Stimulated activated CD8-positive, alpha-beta memory T cell treated with anti-CD3 and anti-CD28 coated beads, Interleukin-12 subunit alpha, Interleukin-12 subunit beta, amount 100 ng/mL, for 4 hours (primary cell): ENCODE measurements around the gene AP2B1.
"Not testable (repeated sequence)": the region's sequence is repeated elsewhere in the genome, so short reads cannot be mapped to it uniquely, and the experiment has no call there.

Experiments
- DNase-seq: peaks from one replicate; pipeline ENCODE4 v3.0.0-alpha.2; 2020; ENCODE audit warnings: low read depth

The AP2B1 gene

DNA sequence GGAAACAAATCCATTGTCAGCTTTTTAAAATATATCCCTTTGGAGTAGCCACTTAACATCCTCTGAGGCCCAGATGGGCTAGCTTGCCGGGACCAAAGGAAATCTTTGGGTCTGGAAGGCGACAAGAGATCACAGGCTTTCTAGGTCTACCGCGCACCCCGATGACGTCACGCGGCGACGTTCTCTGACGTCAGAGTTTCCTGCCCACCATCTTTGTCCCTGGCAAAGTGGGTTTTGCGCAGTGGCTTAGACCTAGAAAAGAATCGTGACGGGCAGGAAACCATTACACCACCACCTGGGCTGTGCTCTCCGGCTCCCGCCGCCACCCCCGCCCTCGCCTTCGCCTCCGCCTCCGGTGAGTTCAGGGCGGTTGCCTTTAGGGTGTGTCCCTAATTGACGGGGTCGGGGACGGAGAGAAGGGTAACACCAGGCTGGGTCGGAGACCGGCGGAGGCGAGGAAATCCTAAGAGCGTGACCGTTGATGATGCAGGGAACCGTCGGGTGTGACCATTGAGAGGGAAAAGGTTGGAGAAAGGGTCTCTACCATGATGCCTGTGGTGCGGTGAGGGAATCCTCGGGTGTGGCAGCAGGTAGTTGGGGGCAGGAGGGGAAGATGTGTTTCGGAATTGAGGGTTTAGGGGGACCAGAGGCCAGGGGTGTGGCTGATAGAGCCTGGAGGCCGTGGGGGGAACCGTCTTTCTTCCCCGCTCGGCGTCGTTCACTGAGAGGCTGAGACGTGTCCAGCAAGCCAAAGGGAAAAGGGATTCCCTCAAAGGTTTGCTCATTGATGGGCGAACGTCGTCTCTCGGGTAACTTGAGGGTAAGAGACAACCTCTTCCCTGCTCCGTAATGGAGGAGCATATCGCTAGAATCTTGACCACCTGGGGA lies at the start of gene AP2B1:
Gene AP2B1, plus strand, starts transcription at position 249 of the 888 bp plus-strand sequence. CDS start 6,709 bp downstream, outside the sequence.
- DNase-seq, result peak; percentile 95

DNA sequence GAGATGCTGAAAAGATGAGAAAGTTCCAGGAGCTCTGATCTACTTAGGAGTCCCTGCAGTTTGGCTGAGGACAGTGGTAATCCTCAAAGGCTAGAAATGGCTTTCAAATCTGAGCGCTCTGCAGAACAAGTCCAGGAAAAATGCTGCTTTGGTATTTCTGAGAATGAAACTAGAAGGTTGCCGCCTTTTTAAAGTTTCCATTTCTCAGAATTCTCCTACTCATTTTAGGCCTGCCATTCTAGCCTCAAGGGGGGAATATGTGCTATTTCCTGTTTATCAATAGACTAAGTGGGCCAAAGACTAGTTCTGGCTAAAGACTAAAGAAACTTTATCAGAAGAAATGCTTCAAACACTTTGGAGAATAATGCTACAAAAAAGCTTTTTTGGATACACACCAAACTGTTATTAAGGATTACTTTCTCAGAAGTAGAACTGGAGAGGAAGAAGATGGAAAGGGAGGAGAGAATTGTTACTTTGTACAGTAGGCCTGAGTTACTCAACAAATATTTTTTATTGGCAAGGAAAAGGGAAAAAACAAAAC lies 49.5 kb upstream of the AP2B1 start, which contains the start of gene SLFN12L:
Gene SLFN12L, minus strand, starts transcription at position 78 of the 541 bp plus-strand sequence. CDS start 15,314 bp downstream, outside the sequence.
- no peak for DNase-seq

DNA sequence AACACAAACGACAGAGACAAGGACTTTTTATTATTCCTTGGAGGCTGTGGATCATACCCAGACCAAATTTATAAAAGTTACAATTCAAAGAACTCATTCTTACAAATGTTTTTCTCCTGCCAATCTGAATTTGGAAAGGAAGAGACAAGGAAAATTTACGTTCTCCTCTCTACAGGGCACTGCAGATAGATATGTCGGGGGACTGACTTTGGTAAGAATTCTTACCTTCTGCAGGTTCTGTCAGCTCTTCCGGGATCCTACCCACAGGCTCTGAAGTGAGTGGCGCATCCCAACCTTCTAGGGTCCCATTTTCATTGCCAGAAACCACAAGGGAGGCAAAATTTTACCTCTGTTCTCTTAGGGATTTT lies 47.5 kb upstream of the AP2B1 start:
- DNase-seq, result no peak

DNA sequence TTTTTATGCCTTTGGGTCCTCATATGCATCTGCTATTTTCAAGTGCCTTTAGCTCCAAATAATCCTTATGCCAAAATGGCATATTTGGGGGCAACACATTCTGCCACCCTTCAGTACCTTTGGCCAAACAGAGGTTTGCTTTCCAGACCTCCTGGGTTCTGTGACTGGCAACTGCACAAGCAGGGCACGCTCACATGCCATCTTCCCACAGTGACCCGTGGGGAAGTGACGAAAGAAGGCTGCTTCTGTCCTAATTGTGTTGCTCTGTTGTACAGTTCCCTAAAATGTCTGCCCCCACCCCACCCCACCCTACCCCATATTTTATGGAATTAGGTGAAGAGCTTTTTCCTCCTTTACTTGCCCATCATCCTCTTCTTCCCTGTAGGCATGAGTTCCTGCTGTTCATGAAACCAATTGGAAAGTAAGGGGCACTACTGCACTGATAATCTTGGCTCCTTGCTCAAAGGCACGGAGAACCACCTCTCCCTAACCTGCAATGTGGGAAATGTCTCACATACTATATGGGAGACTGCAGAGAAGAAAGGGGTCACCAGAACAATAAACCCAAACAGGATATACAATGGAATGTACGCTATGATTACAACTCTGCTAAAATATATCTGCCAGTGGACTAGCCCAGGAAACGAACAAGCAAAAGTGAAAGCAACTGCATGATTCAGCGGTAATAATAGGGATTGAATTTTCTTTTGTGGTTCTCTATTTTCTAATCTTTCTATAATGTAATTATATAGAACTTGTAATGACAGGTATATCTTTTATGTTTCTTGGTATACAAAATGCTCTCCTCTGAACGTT lies 46.3 kb upstream of the AP2B1 start:
- no peak for DNase-seq

DNA sequence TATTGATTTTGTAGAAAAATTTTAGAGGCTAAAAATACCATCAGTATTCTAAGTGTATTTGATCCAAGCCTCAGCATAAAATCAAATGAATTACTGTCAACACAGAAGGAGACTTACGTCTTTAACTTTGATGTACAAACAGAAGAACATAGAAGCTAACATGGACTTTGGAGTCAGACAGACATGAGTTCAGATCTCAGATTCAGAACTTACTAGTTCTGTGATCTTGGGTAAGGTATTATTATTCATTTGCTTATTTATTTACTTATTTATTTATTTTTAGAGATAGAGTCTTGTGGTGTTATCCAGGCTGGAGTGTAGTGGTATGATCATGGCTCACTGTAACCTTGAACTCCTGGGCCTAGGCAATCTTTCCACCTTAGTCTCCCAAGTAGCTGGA lies 45.7 kb upstream of the AP2B1 start:
- DNase-seq, result no peak

DNA sequence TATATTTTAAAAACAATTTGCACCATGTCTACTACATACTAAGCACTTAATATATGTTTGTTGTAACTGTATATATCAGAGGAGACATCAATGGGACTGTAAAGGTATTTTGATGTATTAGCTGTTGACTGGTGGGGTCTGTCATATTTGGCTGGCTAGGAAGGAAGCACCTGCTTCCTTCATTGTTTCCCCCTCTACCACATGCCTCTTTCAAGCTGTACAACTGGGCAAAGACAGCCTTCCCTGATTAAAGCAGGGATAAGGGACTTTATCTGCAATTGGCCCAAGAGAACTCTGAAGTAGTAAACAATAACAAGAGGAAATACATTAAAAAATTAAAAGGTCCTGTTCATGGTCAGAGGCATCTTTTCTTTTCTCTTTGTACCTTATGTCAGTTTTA lies 44.1 kb upstream of the AP2B1 start:
- no peak for DNase-seq

DNA sequence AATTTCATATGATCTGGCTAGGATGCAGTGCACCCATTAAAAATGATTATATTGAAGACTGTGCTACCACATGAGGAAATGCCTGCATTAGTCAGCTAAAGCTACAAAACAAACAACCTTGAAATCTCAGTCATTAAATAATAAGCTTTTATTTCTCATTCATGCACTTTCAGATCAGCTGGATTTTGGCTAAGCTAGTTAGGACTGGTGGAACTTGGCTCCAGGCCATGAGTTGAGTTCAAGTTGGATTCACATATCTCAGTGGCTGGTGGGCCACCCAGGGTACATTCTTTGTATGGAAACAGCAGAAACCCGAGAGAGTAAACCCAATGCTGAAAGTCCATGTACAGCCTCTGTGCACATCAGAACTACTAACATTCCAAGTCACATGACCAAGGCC lies 43.3 kb upstream of the AP2B1 start:
- no peak for DNase-seq

DNA sequence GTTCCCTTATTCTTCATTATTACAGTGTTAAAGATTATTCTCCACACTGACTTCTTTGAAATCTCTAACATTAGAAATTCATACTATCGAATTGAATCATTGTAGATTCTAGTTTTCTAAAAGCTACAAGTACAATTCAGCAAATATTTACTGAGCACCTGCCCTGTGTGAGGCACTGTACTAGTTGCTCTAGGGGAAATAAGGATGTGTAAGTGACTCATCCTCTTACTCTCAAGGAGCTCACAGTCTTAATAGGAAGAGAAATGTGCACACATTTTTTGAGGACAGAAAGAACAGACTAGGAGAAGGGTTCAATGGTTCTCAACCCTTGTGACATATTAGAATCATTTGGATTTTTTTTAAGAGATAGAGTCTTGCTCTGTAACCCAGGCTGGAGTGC lies 42.0 kb upstream of the AP2B1 start:
- DNase-seq, result no peak

DNA sequence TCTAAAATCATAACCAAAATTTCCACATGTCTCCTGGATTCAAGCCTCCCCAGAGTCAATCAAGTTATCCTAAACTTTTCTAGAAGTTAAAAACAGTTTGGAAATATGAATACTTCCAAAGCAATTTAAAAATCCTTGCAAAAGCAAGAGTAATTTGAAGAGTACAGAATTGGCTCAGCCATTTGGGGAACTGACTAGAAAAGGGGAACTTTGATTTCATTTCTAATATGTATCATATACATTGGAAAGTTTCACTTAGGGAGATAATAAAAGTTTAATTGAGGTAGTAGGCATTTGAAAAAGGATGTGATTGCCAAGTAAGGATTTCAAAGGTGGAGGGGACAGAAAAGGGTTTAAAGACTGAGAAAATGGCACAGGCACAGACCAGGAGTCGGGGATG lies 40.6 kb upstream of the AP2B1 start:
- DNase-seq, result no peak

DNA sequence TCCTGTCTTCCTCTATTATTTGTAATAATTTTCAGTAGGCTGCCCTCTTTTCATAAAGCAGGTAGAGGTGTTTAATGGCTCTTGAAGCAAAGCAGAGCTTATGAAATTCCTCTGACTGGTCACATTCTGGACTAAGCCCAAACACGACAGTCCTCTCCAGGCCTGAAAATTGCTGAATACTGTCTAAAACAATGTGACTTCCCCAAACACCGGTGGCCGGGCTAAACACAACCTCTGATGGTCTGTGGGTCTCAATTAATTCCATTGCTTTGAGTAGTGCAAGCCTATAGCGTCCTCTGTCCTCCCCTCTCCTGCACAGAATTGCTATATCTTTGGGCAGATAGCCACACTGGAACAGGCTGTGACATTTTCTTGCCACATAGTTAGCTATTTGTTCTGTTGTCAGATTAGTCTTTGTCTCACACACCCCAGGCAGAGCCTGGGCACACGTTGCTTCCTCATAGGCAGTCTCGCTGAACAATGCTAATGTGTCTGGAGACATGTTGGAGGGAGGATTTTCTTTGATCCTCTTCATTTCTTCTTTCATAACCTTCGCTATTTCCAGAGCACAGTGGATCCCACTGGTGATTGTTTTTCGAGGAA lies 38.8 kb upstream of the AP2B1 start:
- DNase-seq, result no peak

DNA sequence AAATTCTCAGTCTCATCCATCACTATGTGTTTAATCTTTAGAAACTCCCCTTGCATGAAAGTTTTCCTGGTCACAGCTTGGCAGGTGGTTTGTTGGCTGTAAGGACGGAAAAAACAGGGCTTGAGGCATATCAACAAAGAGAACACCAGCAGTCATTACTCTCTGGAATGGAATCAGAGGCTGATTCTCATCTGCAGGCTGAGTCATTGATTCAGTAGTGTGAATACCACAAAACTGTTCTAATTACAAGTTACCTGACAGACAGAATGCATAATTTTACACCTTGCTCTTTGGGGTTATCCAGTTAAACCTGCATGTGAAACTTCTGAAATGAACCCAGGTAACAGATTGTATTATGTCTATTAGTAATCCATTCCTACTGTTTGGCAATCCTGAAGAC lies 38.1 kb upstream of the AP2B1 start:
- no peak for DNase-seq

DNA sequence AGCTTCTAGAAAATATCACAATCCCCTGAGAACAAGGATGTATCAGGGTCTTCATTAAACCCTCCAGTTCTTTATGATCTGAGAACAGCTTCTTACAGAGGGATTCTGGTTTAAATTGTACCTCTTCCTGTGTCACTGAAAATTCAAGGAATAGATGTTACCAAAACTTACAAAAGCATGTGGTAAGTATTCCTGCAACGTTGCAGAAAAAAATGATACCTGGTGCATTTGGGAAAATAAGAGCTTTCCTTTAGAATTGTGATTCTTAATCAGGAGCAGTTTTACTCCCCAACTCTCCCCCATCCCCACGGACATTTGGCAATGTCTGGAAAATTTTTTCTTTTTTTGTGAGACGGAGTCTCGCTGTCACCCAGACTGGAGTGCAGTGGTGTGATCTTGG lies 33.8 kb upstream of the AP2B1 start:
- no peak for DNase-seq

DNA sequence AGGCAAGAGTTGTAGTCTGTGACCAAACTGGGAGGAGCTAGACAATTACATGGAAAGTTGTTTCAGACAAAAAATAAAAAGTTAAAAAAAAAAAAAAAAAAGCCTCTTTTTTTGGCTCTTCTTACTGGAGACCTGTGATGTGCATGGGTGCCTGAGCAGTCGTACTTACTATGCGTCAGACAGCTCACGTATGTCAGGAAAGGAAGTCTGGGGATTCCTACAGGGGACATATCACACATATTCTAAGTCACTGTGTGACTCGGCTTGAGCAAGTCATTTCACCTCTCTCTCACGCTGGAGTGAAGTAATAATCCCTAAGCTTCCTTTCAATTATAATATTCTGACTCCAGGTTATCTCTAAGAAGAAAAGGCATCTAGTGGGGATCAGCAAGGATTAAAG lies 32.5 kb upstream of the AP2B1 start:
- DNase-seq, result no peak

DNA sequence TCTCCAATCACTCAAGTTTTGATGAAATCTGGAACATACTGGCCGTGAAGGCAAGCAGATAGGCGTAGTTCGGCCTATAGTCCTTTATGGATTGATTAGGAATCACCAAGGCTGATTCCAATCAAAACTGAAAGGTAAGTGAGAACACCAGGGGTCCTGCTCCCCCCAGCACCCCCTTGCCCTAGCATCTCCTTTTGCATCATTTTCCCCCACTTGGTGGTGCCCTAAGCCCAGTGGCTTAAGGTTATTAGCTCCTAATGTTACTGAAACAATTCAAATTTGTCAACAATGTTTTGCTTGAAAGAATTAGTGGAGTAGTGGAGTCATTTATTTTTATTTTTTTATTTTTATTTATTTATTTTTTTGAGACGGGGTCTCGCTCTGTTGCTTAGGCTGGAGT lies 31.4 kb upstream of the AP2B1 start:
- no peak for DNase-seq

DNA sequence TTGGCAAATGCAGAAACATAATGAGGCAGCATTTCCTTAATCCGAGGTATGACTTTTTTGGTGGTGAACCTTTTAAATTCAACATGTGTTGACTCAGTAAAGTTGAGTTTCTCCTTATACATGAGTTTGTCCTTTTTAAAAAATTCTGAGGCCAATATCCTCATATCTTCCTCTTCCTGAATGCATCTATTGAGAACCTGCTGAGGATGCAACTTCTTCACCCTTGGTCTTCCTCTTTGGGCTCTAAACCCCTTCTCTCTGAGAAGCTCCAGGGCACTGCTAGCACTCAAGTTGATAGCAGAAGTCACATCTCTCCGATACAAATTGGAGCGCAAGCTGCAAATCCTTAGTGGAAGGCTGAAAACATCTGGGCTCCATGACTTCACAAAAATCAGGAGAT lies 29.8 kb upstream of the AP2B1 start:
- DNase-seq, result no peak

DNA sequence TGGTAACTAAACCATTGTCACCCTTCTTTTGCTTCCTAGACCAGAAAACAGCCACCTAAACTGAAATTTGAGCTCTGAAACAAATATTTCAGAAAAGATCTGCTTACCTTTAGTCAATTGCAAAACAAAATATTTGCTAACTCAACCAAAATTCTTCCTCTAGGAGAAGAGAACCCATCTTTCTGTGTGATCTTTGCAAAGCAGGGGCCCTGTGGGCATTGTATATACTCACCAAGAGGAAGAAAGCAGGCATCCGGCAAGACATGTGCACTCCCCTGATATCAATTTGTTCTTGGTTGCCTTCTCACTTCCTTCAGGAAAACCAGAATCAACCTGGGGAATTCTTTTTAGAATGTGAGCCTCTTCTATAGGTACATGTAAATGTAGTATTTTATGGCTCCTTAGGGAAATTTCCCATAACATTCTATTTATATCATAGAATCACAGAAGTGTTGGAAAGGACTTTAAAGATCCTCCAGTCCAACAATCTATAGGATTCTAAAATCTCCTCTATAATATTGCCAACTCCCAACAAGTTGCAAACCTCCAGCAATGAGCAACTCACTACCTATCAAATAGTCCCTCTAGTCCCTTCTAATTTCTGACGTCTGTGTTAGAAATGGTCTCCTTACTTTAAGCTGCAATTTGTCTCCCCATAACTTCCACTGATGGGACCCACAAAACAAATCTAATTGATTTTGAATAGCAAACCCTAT lies 27.5 kb upstream of the AP2B1 start:
- no peak for DNase-seq

DNA sequence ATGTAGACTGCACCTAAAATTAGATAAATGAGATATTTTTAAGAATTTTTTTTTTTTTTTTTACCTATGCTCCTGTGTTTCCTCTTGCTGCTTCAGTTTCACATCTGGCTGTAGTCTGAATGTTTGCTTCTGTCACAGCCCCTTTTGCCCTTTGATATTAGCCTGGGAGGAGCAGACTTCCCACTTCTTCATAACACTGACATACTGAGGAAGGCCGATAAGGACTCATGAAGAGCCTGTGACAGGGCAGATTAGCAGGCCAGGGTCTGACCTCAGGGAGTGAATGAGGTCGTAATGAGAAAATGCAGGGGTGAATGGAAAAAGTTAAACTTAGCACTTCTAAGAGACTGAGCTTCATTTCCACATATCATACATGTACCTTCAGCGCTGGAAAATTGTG lies 26.4 kb upstream of the AP2B1 start, which contains the start of gene SLFN14:
Gene SLFN14, minus strand, starts transcription at position 117 of the 400 bp plus-strand sequence. CDS start 2,757 bp downstream, outside the sequence.
- DNase-seq, result no peak

DNA sequence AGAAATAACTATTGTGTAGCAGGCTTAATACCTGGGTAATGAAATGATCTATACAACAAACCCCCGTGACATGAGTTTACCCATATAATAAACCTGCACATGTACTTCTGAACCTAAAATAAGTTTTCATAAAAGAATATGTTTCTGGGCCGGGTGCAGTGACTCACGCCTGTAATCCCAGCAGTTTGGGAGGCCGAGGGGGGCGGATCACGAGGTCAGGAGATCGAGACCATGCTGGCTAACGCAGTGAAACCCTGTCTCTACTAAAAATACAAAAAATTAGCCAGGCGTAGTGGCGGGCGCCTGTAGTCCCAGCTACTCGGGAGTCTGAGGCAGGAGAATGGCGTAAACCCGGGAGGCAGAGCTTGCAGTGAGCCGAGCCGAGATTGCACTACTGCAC lies 23.9 kb upstream of the AP2B1 start:
- DNase-seq, result not testable (repeated sequence)

DNA sequence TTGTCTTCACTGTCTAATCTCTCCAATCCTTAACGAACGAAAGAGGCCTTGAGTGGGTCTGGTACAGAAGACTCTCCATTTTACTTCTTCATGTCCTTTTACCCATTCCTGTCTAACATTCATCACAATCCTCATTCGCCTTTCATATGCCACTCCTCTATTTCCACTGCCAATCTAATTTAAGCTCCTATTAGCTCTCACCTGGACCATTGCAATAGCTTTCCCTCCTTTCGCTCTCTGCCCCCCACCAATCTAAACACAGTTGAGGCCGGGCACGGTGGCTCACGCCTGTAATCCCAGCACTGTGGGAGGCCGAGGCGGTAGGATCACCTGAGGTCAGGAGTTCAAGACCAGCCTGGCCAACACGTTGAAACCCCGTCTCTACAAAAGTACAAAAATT lies 20.2 kb upstream of the AP2B1 start:
- DNase-seq, result no peak

DNA sequence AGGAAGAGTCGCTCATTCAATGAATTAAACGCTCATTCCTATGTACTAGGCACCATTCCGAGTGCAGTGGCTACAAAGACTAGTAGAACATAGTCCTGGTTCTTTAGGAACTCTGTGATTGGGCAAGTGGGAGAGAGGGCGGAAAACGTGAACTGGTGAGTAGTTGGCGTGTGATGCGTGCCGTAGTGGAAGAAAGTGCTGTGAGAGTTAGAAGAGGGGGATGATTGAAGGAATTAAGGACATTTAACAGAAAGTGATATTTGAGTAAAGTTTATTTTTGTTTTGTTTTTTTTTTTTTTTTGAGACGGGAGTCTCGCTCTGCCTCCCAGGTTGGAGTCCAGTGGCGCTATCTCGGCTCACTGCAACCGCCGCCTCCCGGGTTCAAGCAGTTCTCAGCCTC lies 18.6 kb upstream of the AP2B1 start:
- no peak for DNase-seq

DNA sequence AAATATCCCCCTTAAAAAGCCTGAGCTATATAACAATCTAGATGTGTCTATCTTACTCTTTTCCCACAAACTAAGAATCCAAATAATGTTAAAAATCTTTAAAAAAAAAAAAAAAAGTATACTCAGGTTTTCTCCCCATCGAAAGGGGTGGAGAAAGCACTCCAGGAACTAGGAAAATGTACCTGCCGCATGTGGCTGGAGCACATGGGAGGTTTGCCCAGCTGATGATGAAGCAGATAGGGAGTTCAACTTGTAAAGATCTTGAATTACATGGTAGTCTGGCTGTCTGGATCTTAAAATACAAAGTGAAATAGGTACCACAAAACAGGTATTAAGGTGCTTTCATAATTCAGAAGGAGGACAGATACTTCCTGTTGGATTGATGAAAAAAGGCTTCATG lies 17.7 kb upstream of the AP2B1 start:
- no peak for DNase-seq

DNA sequence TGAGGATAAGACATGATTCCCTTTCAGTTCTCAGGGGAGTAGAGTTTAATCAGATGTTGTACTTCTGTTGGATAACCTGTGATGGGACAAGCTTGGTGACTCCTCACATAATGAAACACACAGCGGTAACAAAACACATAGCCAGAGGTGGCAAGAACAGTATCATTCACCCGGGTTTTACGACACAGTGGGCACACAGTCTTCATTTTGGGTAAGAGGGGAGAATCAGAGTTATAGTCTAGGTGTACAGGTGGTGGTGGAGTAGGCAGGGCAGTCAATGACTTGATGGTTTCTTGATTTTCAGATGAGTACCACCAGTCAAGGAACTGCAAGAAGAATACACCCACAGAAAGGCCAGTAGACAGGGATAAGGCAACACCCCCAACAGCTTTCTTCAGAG lies 11.4 kb upstream of the AP2B1 start:
- DNase-seq, result no peak
